ENCODE measurements around the gene PDGFC. TPM values are rescaled to one million over a fixed set of nuclear protein-coding genes. Genes with fewer than 3 reads are reported as not detected.

Gene PDGFC
- total RNA-seq, 2 donors from 2014 or later = 3.9 to 8.3 TPM

DNA sequence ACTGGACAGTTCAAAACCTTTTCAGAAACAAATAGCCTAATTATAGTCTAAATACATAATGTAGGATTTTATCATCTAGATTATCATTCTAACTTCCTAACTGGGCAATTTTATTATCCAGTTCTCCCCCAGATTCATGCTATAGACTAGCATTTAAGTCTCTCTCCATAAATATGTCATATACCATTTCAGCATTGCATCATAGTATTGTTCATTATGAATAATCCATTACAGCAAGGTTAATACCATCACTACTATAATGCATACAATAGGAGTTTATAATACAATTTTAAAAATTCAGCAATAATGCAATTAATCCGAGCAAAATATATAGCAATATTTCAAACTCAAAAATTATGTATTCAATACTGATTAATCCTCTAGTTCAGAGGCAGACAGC lies 77.4 kb downstream of the PDGFC start:
- Histone ChIP-seq H3K4me3 (no peak overlapping the region), H3K36me3 (no peaks in the 10 kb centered on the region), H3K9me3 (no peaks in the 10 kb centered on the region), H3K4me1 (no peaks in the 10 kb centered on the region), H3K9ac (ENCODE audit: low read depth in 2 of 2, low read length in 2 of 2) (no peak overlapping the region), H3K27me3 (no peaks in the 10 kb centered on the region), H3K27ac (no peak overlapping the region)
- TF ChIP-seq, protein P1, sequence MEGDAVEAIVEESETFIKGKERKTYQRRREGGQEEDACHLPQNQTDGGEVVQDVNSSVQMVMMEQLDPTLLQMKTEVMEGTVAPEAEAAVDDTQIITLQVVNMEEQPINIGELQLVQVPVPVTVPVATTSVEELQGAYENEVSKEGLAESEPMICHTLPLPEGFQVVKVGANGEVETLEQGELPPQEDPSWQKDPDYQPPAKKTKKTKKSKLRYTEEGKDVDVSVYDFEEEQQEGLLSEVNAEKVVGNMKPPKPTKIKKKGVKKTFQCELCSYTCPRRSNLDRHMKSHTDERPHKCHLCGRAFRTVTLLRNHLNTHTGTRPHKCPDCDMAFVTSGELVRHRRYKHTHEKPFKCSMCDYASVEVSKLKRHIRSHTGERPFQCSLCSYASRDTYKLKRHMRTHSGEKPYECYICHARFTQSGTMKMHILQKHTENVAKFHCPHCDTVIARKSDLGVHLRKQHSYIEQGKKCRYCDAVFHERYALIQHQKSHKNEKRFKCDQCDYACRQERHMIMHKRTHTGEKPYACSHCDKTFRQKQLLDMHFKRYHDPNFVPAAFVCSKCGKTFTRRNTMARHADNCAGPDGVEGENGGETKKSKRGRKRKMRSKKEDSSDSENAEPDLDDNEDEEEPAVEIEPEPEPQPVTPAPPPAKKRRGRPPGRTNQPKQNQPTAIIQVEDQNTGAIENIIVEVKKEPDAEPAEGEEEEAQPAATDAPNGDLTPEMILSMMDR (IDR thresholded peaks at IDR 0.05) = no peak
- no peak for DNase-seq
- intact Hi-C loops (cut with DNase I) = no loop called here

DNA sequence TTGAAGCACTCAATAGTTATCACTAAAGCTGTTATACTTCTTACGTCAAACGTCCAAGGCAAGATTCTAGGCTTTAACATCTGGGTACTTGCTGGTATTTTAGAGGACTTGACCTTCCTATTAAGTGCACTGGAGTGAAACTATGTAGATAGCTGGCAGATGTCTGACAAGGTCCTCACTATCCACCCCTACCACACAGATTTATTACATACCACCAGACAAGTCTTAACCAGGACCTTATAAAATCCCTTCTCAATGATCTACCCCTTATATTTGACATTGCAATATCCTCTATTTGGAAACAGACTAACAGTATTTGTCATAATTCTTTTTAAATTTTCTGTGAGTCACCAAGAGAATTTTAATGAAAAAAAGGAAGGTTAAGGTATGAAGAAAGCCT lies 78.8 kb downstream of the PDGFC start:
- TF ChIP-seq, protein P1 (IDR thresholded peaks at IDR 0.05) = no peak
- Histone ChIP-seq H3K27ac (no peak overlapping the region), H3K4me3 (no peak overlapping the region), H3K9me3 (no peaks in the 10 kb centered on the region), H3K27me3 (no peaks in the 10 kb centered on the region), H3K36me3 (no peaks in the 10 kb centered on the region), H3K4me1 (no peaks in the 10 kb centered on the region), H3K9ac (ENCODE audit: low read depth in 2 of 2, low read length in 2 of 2) (no peak overlapping the region)
- intact Hi-C loops (cut with DNase I) = no loop called here
- no peak for DNase-seq

DNA sequence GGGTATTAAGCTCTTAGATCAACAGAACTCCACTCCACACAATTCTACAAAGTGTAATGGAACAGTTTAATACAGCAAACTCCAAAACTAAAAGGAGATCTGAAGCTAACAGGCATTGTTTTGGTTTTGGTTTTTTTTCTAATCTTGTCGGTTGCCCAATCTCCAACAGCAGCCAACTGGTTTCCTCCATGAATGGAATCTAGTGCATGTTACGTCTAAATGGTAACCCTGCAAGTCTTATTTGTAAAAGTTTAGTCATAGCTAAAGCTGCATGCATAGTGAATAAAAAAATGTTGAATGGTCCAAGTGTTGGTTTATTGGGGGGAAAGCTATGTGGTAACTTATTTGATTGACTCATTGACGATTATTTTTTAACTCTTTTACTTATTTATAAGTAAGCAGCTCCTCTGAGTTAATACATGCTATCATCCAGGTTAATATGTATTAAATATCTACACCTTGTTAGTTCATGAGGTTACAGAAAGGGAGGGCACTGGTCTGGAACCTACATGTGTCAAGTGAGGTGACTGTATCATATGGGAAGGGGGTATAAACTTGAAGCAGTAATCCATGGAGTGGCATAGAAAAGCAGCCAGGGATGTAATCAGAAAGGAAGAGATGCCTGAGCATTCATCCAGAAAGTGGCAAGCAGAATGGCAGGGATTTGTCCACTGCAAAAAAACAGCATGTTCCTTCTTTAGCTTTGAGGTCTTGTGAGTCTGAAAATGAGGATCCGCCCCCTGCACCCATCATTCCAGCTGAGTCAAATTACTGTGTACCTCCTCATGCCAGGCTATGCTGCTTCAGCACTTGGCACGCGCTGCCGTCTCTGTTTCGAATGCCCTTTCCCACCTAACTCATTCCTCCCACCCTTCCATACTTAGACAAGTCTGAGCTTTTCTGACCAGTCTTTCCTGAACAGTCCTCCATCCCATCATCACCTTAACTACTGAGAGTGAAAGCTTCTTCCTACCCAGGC lies 81.7 kb downstream of the PDGFC start:
- Histone ChIP-seq H3K4me1 (no peaks in the 10 kb centered on the region), H3K4me3 (no peak overlapping the region), H3K27me3 (no peaks in the 10 kb centered on the region), H3K36me3 (no peaks in the 10 kb centered on the region), H3K9ac (ENCODE audit: low read depth in 2 of 2, low read length in 2 of 2) (no peak overlapping the region), H3K9me3 (no peaks in the 10 kb centered on the region), H3K27ac (no peak overlapping the region)
- TF ChIP-seq, protein P1 (IDR thresholded peaks at IDR 0.05) = no peak
- DNase-seq = no peak
- intact Hi-C loops (cut with DNase I) = no loop called here

DNA sequence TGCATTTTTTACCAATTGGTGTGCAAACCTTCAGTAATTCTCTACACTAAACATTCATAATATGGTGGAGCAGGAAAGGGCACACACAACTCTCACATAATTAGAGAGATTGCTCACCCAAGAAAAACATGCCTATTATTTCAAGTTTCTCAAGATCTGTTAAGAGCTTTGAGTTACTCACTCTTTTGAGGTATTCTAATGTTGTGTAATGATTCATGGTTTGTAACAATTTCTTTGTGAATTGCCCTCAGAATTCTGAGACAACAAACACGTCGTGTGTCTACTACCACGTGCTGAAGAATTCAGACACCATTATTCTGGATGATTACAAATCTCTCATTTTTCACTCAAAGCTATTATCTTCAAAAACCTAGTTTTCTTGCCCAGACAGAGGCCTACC lies 82.8 kb downstream of the PDGFC start:
- Histone ChIP-seq H3K27me3 (no peaks in the 10 kb centered on the region), H3K27ac (no peak overlapping the region), H3K9ac (ENCODE audit: low read depth in 2 of 2, low read length in 2 of 2) (no peak overlapping the region), H3K9me3 (no peaks in the 10 kb centered on the region), H3K4me3 (no peak overlapping the region), H3K4me1 (no peaks in the 10 kb centered on the region), H3K36me3 (no peaks in the 10 kb centered on the region)
- TF ChIP-seq, protein P1 (IDR thresholded peaks at IDR 0.05) = no peak
- DNase-seq = no peak
- intact Hi-C loops (cut with DNase I) = no loop called here

DNA sequence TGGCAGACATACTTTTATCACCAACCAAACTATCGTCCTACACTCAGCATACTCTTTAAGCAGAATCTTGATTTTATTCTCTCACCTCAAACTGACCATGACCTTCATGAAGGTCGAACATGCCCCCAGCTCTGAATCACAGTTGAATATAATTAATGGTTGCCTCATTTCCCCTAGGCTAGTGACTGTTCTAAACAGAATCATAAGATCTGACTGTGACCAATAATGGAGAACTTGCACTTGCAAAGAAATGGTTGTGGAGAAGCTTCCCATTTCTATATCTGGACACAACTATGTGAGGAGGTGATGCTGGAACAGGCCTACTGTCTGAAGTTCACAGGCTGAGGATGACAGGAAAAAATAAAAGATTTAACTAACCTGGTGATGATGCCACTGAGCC lies 85.1 kb downstream of the PDGFC start:
- no peak overlapping the region for H3K9ac ChIP-seq (ENCODE audit: low read depth in 2 of 2, low read length in 2 of 2)
- no peaks in the 10 kb centered on the region for H3K36me3 ChIP-seq
- TF ChIP-seq, protein P1 (IDR thresholded peaks at IDR 0.05) = no peak
- no peaks in the 10 kb centered on the region for H3K4me1 ChIP-seq
- H3K4me3 ChIP-seq = no peak overlapping the region
- no peak for DNase-seq
- intact Hi-C loops (cut with DNase I) = no loop called here
- no peak overlapping the region for H3K27ac ChIP-seq
- no peaks in the 10 kb centered on the region for H3K27me3 ChIP-seq
- H3K9me3 ChIP-seq = no peaks in the 10 kb centered on the region

Data from colonic mucosa (tissue), 4 donors.